Left lung (tissue), 10 donors: ENCODE data around the gene SLC44A5. TPM values are rescaled to one million over a fixed set of nuclear protein-coding genes. Genes with fewer than 3 reads are reported as not detected.

Experiments
- ATAC-seq: fragments of 200-7000 bp; cut with Tn5 transposase; one replicate; pipeline ENCODE4 v1.9.1; 2020; ENCODE audit warnings: moderate library complexity
- DNase-seq, 4 donors: peaks; one replicate each; pipeline ENCODE4 v3.0.0-alpha.2; 2013 to 2020
- H3K27ac ChIP-seq, 2 donors: fragments of 200-600 bp; sonication (generic) in 1 of 2; one replicate each; pipeline versions ENCODE4 v1.5.0 to v1.8.0; 2020 to 2021
- H3K27me3 ChIP-seq, 2 donors: fragments of 200-600 bp; sonication (generic) in 1 of 2; one replicate each; pipeline versions ENCODE4 v1.5.0 to v1.8.0; 2020 to 2021
- H3K36me3 ChIP-seq, 2 donors: fragments of 200-600 bp; sonication (generic) in 1 of 2; one replicate each; pipeline versions ENCODE4 v1.5.0 to v1.8.0; 2020 to 2021
- H3K4me1 ChIP-seq, 2 donors: fragments of 200-600 bp; one replicate each; pipeline ENCODE4 v1.8.0; 2021
- H3K4me3 ChIP-seq, 2 donors: fragments of 200-600 bp; sonication (generic) in 1 of 2; one replicate each; pipeline versions ENCODE4 v1.5.0 to v1.8.0; 2020 to 2021; ENCODE audit warnings: mild to moderate bottlenecking in 1 of 2
- H3K9me3 ChIP-seq, 2 donors: fragments of 200-600 bp; sonication (generic) in 1 of 2; one replicate each; pipeline versions ENCODE4 v1.5.0 to v1.8.0; 2020 to 2021
- CTCF ChIP-seq, 2 donors: fragments of 200-600 bp; sonication (generic) in 1 of 2; IDR thresholded peaks; one replicate each; pipeline versions ENCODE4 v1.5.0 to v1.8.0; 2021; ENCODE audit warnings: antibody characterized with exemption in 2 of 2
- intact Hi-C, 2 donors: fragments of 100-400 bp; cut with DNase I; formaldehyde crosslinking; loops; one replicate each; pipeline versions ENCODE4 v1.11.2 to v1.14.2; 2022
- polyA plus RNA-seq, 6 donors: library from polyadenylated mRNA; unstranded; fragments of 120-200 nt; gene quantifications; one replicate each; pipeline ENCODE4 v1.2.1, GENCODE V29; 2013; ENCODE audit not compliant: insufficient read length in 6 of 6
- total RNA-seq, 2 donors: library from RNA; stranded (reverse); fragmentation: NEBNext Ultra II Directional; extraction: Animal tissue kit (Norgen Biotek cat#: 25700); gene quantifications; one replicate each; pipeline ENCODE4 v1.2.1, GENCODE V29; 2021
- donor health status: DM: no; HTN: yes; CAD: no.
- donor health status: DM: no; HTN: no; CAD: no.

Gene SLC44A5
- total and polyA plus RNA-seq, 8 donors: 0.09 to 6.4 (median 2.7) TPM

- Histone ChIP-seq H3K9me3 (no peaks in the 10 kb centered on the region), H3K4me1 (no peaks in the 10 kb centered on the region), H3K4me3 (no peak overlapping the region), H3K36me3 (no peaks in the 10 kb centered on the region), H3K27ac (no peak overlapping the region), H3K27me3 (no peaks in the 10 kb centered on the region)
- intact Hi-C loops: no loop called here
- TF ChIP-seq CTCF (IDR thresholded peaks at IDR 0.05): no peak
- DNase-seq (no peak), ATAC-seq (no peak)
Observed at GRCh38 chr1:75589637-75590036, 21.3 kb downstream of the SLC44A5 start.

- no peak overlapping the region for H3K4me3 ChIP-seq
- DNase-seq: peak in 2 of 4 donors; percentile 3 to 27
- no peaks in the 10 kb centered on the region for H3K36me3 ChIP-seq
- H3K9me3 ChIP-seq: no peaks in the 10 kb centered on the region
- H3K4me1 ChIP-seq: no peaks in the 10 kb centered on the region
- no peak overlapping the region for H3K27ac ChIP-seq
- no peak for TF ChIP-seq CTCF (IDR thresholded peaks at IDR 0.05)
- peak; percentile 24 for ATAC-seq
- intact Hi-C loops: no loop called here
- no peaks in the 10 kb centered on the region for H3K27me3 ChIP-seq
Observed at GRCh38 chr1:75588779-75589475, 22.0 kb downstream of the SLC44A5 start.

GRCh38 chr1:75587692-75588091 is 23.2 kb downstream of the SLC44A5 start:
- intact Hi-C loops: no loop called here
- DNase-seq (no peak), ATAC-seq (no peak)
- no peaks in the 10 kb centered on the region for H3K4me1 ChIP-seq
- no peaks in the 10 kb centered on the region for H3K27me3 ChIP-seq
- H3K9me3 ChIP-seq: no peaks in the 10 kb centered on the region
- H3K4me3 ChIP-seq: no peak overlapping the region
- H3K27ac ChIP-seq: no peak overlapping the region
- H3K36me3 ChIP-seq: no peaks in the 10 kb centered on the region
- no peak for TF ChIP-seq CTCF (IDR thresholded peaks at IDR 0.05)

- no peak for TF ChIP-seq CTCF (IDR thresholded peaks at IDR 0.05)
- Histone ChIP-seq H3K27ac (no peak overlapping the region), H3K36me3 (no peaks in the 10 kb centered on the region), H3K4me3 (no peak overlapping the region), H3K9me3 (no peaks in the 10 kb centered on the region), H3K4me1 (no peaks in the 10 kb centered on the region), H3K27me3 (no peaks in the 10 kb centered on the region)
- DNase-seq: no peak
- ATAC-seq: no peak
- intact Hi-C loops: no loop called here
Observed at GRCh38 chr1:75583282-75583681, 27.6 kb downstream of the SLC44A5 start.

- Histone ChIP-seq H3K27ac (no peak overlapping the region), H3K27me3 (no peaks in the 10 kb centered on the region), H3K9me3 (no peaks in the 10 kb centered on the region), H3K36me3 (no peaks in the 10 kb centered on the region), H3K4me1 (no peaks in the 10 kb centered on the region), H3K4me3 (no peak overlapping the region)
- no peak for DNase-seq
- no peak for TF ChIP-seq CTCF (IDR thresholded peaks at IDR 0.05)
- intact Hi-C loops: no loop called here
- ATAC-seq: no peak
Observed at GRCh38 chr1:75582725-75583261, 28.1 kb downstream of the SLC44A5 start.
